GM23338 (cell line): Measurements from ENCODE around the gene FICD. TPM values are rescaled to one million over a fixed set of nuclear protein-coding genes. Genes with fewer than 3 reads are reported as not detected.

ENCODE experiments used
- ATAC-seq: fragments of 200-7000 bp; cut with Tn5 transposase; 3 replicates; pipeline ENCODE4 v1.9.1; 2020
- DNase-seq: peaks from one replicate; pipeline ENCODE4 v3.0.0-alpha.2; 2015; ENCODE audit warnings: low spot score
- H2AFZ ChIP-seq: fragments of 200-600 bp; sonication (generic); 2 replicates; pipeline ENCODE4 v1.8.0; 2016; ENCODE audit warnings: antibody characterized with exemption, mild to moderate bottlenecking, moderate library complexity
- H3F3A ChIP-seq: fragments of 200-600 bp; sonication (generic); replicated peaks from 2 replicates; pipeline ENCODE4 v1.8.0; 2017; ENCODE audit warnings: antibody characterized with exemption, mixed run types, low read depth
- H3K27ac ChIP-seq: fragments of 200-600 bp; sonication (generic); 2 replicates; pipeline ENCODE4 v1.6.1; 2016; ENCODE audit warnings: low read depth
- H3K27me3 ChIP-seq: fragments of 200-600 bp; sonication (generic); 2 replicates; pipeline ENCODE4 v1.8.0; 2016; ENCODE audit warnings: mild to moderate bottlenecking, mixed run types, moderate library complexity; ENCODE audit not compliant: insufficient read depth
- H3K36me3 ChIP-seq: fragments of 200-600 bp; sonication (generic); 2 replicates; pipeline ENCODE4 v1.8.0; 2016; ENCODE audit warnings: mild to moderate bottlenecking; ENCODE audit not compliant: insufficient read depth
- H3K4me1 ChIP-seq: fragments of 200-600 bp; sonication (generic); 2 replicates; pipeline ENCODE4 v1.8.0; 2016; ENCODE audit warnings: mild to moderate bottlenecking, moderate library complexity; ENCODE audit not compliant: insufficient read depth
- H3K4me2 ChIP-seq: fragments of 200-600 bp; sonication (generic); 2 replicates; pipeline ENCODE4 v1.7.1; 2017; ENCODE audit warnings: mixed run types
- H3K4me3 ChIP-seq: fragments of 200-600 bp; sonication (generic); 2 replicates; pipeline ENCODE4 v1.6.1; 2016; ENCODE audit warnings: mixed run types
- H3K79me2 ChIP-seq: fragments of 200-600 bp; sonication (generic); replicated peaks from 2 replicates; pipeline ENCODE4 v1.8.0; 2017; ENCODE audit warnings: mild to moderate bottlenecking; ENCODE audit not compliant: insufficient read depth
- H3K9me2 ChIP-seq: fragments of 200-600 bp; sonication (generic); 2 replicates; pipeline ENCODE4 v1.8.0; 2017; ENCODE audit not compliant: insufficient read depth
- H4K20me1 ChIP-seq: fragments of 200-600 bp; sonication (generic); replicated peaks from 2 replicates; pipeline ENCODE4 v1.8.0; 2017; ENCODE audit warnings: mild to moderate bottlenecking; ENCODE audit not compliant: insufficient read depth
- H3K27ac Mint-ChIP-seq: 2 replicates; pipeline ENCODE4 v1.8.0; 2020; ENCODE audit warnings: inconsistent platforms, mild to moderate bottlenecking, moderate library complexity, mixed read lengths
- H3K27me3 Mint-ChIP-seq: 3 replicates; pipeline ENCODE4 v1.8.0; 2022; ENCODE audit warnings: low read depth, mild to moderate bottlenecking, moderate library complexity, mixed read lengths, inconsistent platforms; ENCODE audit not compliant: insufficient read depth, poor library complexity
- H3K36me3 Mint-ChIP-seq: 3 replicates; pipeline ENCODE4 v1.8.0; 2021; ENCODE audit warnings: low read depth, mild to moderate bottlenecking, inconsistent platforms, moderate library complexity, mixed read lengths
- H3K4me1 Mint-ChIP-seq: 3 replicates; pipeline ENCODE4 v1.8.0; 2020; ENCODE audit warnings: mild to moderate bottlenecking, inconsistent platforms, mixed read lengths
- H3K4me3 Mint-ChIP-seq: 3 replicates; pipeline ENCODE4 v1.8.0; 2021; ENCODE audit warnings: moderate library complexity, mild to moderate bottlenecking, inconsistent platforms, mixed read lengths
- H3K9me3 Mint-ChIP-seq: 3 replicates; pipeline ENCODE4 v1.8.0; 2020; ENCODE audit warnings: moderate library complexity, mild to moderate bottlenecking, inconsistent platforms, mixed read lengths
- CTCF ChIP-seq, 2 experiments: fragments of 200-600 bp in 1 of 2; sonication (generic) in 1 of 2; conservative IDR thresholded peaks; 2 replicates each; pipeline versions ENCODE4 v1.5.1 to v1.6.1; 2016 to 2017; ENCODE audit warnings: antibody characterized with exemption in 2 of 2, low read depth in 2 of 2, mild to moderate bottlenecking in 2 of 2, moderate library complexity in 1 of 2
- EZH2 ChIP-seq: fragments of 200-600 bp; sonication (generic); IDR thresholded peaks from one replicate; pipeline ENCODE4 v1.8.0; 2017; ENCODE audit warnings: antibody characterized with exemption, mild to moderate bottlenecking, low read depth; ENCODE audit not compliant: unreplicated experiment
- EZH2phosphoT487 ChIP-seq: fragments of 200-600 bp; sonication (generic); IDR thresholded peaks from one replicate; pipeline ENCODE4 v1.8.1; 2018; ENCODE audit warnings: antibody characterized with exemption; ENCODE audit not compliant: unreplicated experiment
- JUNB ChIP-seq: IDR thresholded peaks from one replicate; pipeline ENCODE4 v1.6.1; 2016; ENCODE audit warnings: antibody characterized with exemption; ENCODE audit not compliant: unreplicated experiment
- NANOG ChIP-seq: IDR thresholded peaks from 2 replicates; pipeline ENCODE4 v1.6.1; 2016; ENCODE audit warnings: antibody characterized with exemption, borderline replicate concordance
- POLR2AphosphoS5 ChIP-seq: IDR thresholded peaks from 2 replicates; pipeline ENCODE4 v1.6.1; 2016; ENCODE audit warnings: antibody characterized with exemption, low read depth
- REST ChIP-seq: IDR thresholded peaks from one replicate; pipeline ENCODE4 v1.6.1; 2018; ENCODE audit warnings: antibody characterized with exemption; ENCODE audit not compliant: unreplicated experiment
- STAT1 ChIP-seq: IDR thresholded peaks from one replicate; pipeline ENCODE4 v1.6.1; 2016; ENCODE audit warnings: antibody characterized with exemption; ENCODE audit not compliant: unreplicated experiment
- ZNF114 ChIP-seq: fragments of 250-450 bp; sonication (Bioruptor Pico); IDR thresholded peaks from 2 replicates; pipeline ENCODE4 v1.5.0; 2020; ENCODE audit warnings: mild to moderate bottlenecking, moderate library complexity
- ZNF331 ChIP-seq: fragments of 250-450 bp; sonication (Bioruptor Pico); IDR thresholded peaks from 2 replicates; pipeline ENCODE4 v1.5.0; 2020; ENCODE audit warnings: low read depth, mild to moderate bottlenecking, moderate library complexity
- polyA plus RNA-seq: library from polyadenylated mRNA; unstranded; fragments of >200 nt; fragmentation: Nextera tagmentation; extraction: Ambion mirVana; gene quantifications from 2 replicates; pipeline ENCODE4 v1.2.1, GENCODE V29; 2016
- total RNA-seq: library from RNA; depleted of rRNA; stranded (reverse); fragments of >200 nt; shearing (Covaris generic); gene quantifications from 2 replicates; pipeline ENCODE4 v1.2.3, GENCODE V29; 2014
- TF ChIP-seq, protein P1 (sequence below): fragments of 250-450 bp; sonication (Bioruptor Pico); IDR thresholded peaks from 2 replicates; pipeline ENCODE4 v1.5.0; 2020; ENCODE audit warnings: mild to moderate bottlenecking, moderate library complexity
- TF ChIP-seq, protein P2 (sequence below): IDR thresholded peaks from 2 replicates; pipeline ENCODE4 v1.6.1; 2016; ENCODE audit warnings: antibody characterized with exemption

FICD gene
- total and polyA plus RNA-seq, 2 experiments from 2014 or later = 4.9 to 5.3 TPM

- ATAC-seq (no peak), DNase-seq (no peak)
- TF ChIP-seq NANOG (no peak), EZH2phosphoT487 (no peak), CTCF (conservative IDR thresholded peaks at IDR 0.05; ENCODE audit: low read depth in 2 of 2) (no peak), EZH2 (no peak), ZNF114 (CRISPR knock-in tag) (no peak), REST (no peak), ZNF331 (CRISPR knock-in tag) (no peak), POLR2AphosphoS5 (no peak), STAT1 (no peak), JUNB (no peak)
- TF ChIP-seq, protein P1, sequence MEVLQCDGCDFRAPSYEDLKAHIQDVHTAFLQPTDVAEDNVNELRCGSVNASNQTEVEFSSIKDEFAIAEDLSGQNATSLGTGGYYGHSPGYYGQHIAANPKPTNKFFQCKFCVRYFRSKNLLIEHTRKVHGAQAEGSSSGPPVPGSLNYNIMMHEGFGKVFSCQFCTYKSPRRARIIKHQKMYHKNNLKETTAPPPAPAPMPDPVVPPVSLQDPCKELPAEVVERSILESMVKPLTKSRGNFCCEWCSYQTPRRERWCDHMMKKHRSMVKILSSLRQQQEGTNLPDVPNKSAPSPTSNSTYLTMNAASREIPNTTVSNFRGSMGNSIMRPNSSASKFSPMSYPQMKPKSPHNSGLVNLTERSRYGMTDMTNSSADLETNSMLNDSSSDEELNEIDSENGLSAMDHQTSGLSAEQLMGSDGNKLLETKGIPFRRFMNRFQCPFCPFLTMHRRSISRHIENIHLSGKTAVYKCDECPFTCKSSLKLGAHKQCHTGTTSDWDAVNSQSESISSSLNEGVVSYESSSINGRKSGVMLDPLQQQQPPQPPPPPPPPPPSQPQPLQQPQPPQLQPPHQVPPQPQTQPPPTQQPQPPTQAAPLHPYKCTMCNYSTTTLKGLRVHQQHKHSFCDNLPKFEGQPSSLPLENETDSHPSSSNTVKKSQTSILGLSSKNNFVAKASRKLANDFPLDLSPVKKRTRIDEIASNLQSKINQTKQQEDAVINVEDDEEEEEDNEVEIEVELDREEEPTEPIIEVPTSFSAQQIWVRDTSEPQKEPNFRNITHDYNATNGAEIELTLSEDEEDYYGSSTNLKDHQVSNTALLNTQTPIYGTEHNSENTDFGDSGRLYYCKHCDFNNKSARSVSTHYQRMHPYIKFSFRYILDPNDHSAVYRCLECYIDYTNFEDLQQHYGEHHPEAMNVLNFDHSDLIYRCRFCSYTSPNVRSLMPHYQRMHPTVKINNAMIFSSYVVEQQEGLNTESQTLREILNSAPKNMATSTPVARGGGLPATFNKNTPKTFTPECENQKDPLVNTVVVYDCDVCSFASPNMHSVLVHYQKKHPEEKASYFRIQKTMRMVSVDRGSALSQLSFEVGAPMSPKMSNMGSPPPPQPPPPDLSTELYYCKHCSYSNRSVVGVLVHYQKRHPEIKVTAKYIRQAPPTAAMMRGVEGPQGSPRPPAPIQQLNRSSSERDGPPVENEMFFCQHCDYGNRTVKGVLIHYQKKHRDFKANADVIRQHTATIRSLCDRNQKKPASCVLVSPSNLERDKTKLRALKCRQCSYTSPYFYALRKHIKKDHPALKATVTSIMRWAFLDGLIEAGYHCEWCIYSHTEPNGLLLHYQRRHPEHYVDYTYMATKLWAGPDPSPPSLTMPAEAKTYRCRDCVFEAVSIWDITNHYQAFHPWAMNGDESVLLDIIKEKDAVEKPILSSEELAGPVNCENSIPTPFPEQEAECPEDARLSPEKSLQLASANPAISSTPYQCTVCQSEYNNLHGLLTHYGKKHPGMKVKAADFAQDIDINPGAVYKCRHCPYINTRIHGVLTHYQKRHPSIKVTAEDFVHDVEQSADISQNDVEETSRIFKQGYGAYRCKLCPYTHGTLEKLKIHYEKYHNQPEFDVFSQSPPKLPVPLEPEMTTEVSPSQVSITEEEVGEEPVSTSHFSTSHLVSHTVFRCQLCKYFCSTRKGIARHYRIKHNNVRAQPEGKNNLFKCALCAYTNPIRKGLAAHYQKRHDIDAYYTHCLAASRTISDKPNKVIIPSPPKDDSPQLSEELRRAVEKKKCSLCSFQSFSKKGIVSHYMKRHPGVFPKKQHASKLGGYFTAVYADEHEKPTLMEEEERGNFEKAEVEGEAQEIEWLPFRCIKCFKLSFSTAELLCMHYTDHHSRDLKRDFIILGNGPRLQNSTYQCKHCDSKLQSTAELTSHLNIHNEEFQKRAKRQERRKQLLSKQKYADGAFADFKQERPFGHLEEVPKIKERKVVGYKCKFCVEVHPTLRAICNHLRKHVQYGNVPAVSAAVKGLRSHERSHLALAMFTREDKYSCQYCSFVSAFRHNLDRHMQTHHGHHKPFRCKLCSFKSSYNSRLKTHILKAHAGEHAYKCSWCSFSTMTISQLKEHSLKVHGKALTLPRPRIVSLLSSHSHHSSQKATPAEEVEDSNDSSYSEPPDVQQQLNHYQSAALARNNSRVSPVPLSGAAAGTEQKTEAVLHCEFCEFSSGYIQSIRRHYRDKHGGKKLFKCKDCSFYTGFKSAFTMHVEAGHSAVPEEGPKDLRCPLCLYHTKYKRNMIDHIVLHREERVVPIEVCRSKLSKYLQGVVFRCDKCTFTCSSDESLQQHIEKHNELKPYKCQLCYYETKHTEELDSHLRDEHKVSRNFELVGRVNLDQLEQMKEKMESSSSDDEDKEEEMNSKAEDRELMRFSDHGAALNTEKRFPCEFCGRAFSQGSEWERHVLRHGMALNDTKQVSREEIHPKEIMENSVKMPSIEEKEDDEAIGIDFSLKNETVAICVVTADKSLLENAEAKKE (CRISPR knock-in tag) = no peak
- TF ChIP-seq, protein P2, sequence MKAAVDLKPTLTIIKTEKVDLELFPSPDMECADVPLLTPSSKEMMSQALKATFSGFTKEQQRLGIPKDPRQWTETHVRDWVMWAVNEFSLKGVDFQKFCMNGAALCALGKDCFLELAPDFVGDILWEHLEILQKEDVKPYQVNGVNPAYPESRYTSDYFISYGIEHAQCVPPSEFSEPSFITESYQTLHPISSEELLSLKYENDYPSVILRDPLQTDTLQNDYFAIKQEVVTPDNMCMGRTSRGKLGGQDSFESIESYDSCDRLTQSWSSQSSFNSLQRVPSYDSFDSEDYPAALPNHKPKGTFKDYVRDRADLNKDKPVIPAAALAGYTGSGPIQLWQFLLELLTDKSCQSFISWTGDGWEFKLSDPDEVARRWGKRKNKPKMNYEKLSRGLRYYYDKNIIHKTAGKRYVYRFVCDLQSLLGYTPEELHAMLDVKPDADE = no peak
- H3K36me3 ChIP-seq = peaks cover 18% of the 10 kb centered on the region; the same call in 1 of the 2 replicates
- no peak overlapping the region for H2AFZ ChIP-seq
- no peaks in the 10 kb centered on the region for H3K4me1 ChIP-seq
- H3F3A ChIP-seq = no peaks in the 10 kb centered on the region
- H3K9me2 ChIP-seq = no peaks in the 10 kb centered on the region
- no peak overlapping the region for H3K4me3 ChIP-seq
- H3K79me2 ChIP-seq = peaks cover 93% of the 10 kb centered on the region
- H3K4me1 Mint-ChIP-seq = peaks cover 26% of the 10 kb centered on the region; the same call in 2 of the 3 replicates
- no peaks in the 10 kb centered on the region for H3K27me3 Mint-ChIP-seq
- no peak overlapping the region for H3K4me2 ChIP-seq
- H3K4me3 Mint-ChIP-seq = no peak overlapping the region
- H3K27ac Mint-ChIP-seq = peak overlapping the region; percentile 21; the same call in 1 of the 2 replicates
- peaks cover 54% of the 10 kb centered on the region for H4K20me1 ChIP-seq
- H3K9me3 Mint-ChIP-seq = no peaks in the 10 kb centered on the region
- H3K27ac ChIP-seq = no peak overlapping the region
- H3K27me3 ChIP-seq = no peaks in the 10 kb centered on the region
- H3K36me3 Mint-ChIP-seq = peaks cover 30% of the 10 kb centered on the region
These were observed 36.5 kb downstream of the FICD start for GRCh38 chr12:108551535-108551934.
